Measurements from ENCODE around the gene UBE2D3.

- TF ChIP-seq ZNF274 (IDR thresholded peaks at IDR 0.05; ENCODE audit: low read depth, low read length) = no peak
- no peak for TF ChIP-seq YY1 (IDR thresholded peaks at IDR 0.05; ENCODE audit: insufficient read depth, insufficient read length)
- TF ChIP-seq SUZ12 (IDR thresholded peaks at IDR 0.05; ENCODE audit: extremely low read depth, insufficient read depth, insufficient read length) = no peak
These were observed 1.9 kb downstream of the UBE2D3 start for GRCh38 chr4:102825261-102826091.

Data from NT2/D1 (cell line).